GM12878 (cell line): Measurements from ENCODE around the gene DNAJC18. TPM values are rescaled to one million over a fixed set of nuclear protein-coding genes. Genes with fewer than 3 reads are reported as not detected.

ENCODE experiments used
- BCLAF1 ChIP-seq: fragments of 450-650 bp; IDR thresholded peaks from 2 replicates; pipeline ENCODE4 v1.6.1; 2017; ENCODE audit warnings: antibody characterized with exemption, mild to moderate bottlenecking, moderate library complexity
- CHD2 ChIP-seq: IDR thresholded peaks from 2 replicates; pipeline ENCODE4 v1.6.1; 2011; ENCODE audit warnings: low read depth, low read length, improper control_type of control experiment, borderline replicate concordance
- CTCF ChIP-seq, 3 experiments: IDR thresholded peaks in 2 of 3; conservative IDR thresholded peaks in 1 of 3; 2 replicates each; pipeline ENCODE4 v1.5.1; 2011; ENCODE audit warnings: low read depth in 3 of 3, low read length in 3 of 3, mild to moderate bottlenecking in 3 of 3, control low read depth in 2 of 3, moderate library complexity in 2 of 3, inconsistent platforms in 1 of 3, mixed read lengths in 1 of 3; ENCODE audit not compliant: control insufficient read depth in 2 of 3, insufficient read depth in 1 of 3; ENCODE audit errors: extremely low read depth in 1 of 3
- FOXK2 ChIP-seq: fragments of 450-650 bp; IDR thresholded peaks from 2 replicates; pipeline ENCODE4 v1.6.1; 2017; ENCODE audit warnings: mild to moderate bottlenecking, moderate library complexity
- MEF2A ChIP-seq: IDR thresholded peaks from 2 replicates; pipeline ENCODE4 v1.6.1; 2011; ENCODE audit warnings: low read depth, mild to moderate bottlenecking, low read length, moderate library complexity; ENCODE audit not compliant: insufficient read depth
- MEF2B ChIP-seq: fragments of 450-650 bp; IDR thresholded peaks from 2 replicates; pipeline ENCODE4 v1.6.1; 2018; ENCODE audit warnings: mild to moderate bottlenecking, moderate library complexity; ENCODE audit not compliant: partially characterized antibody, poor library complexity, severe bottlenecking
- NKRF ChIP-seq: fragments of 450-650 bp; conservative IDR thresholded peaks from 2 replicates; pipeline ENCODE4 v1.6.1; 2017; ENCODE audit warnings: mild to moderate bottlenecking, moderate library complexity
- NR2F1 ChIP-seq: fragments of 450-650 bp; conservative IDR thresholded peaks from 2 replicates; pipeline ENCODE4 v1.6.1; 2017; ENCODE audit warnings: mild to moderate bottlenecking
- POLR2AphosphoS2 ChIP-seq: IDR thresholded peaks from 2 replicates; pipeline ENCODE4 v1.6.1; 2011; ENCODE audit warnings: low read depth, mild to moderate bottlenecking, low read length, improper control_type of control experiment, moderate library complexity
- RB1 ChIP-seq: fragments of 450-650 bp; formaldehyde crosslinking; IDR thresholded peaks from 2 replicates; pipeline ENCODE4 v1.6.1; 2017; ENCODE audit warnings: mild to moderate bottlenecking, borderline replicate concordance
- RFX5 ChIP-seq: IDR thresholded peaks from 2 replicates; pipeline ENCODE4 v1.6.1; 2011; ENCODE audit warnings: low read depth, low read length, improper control_type of control experiment
- SMARCA5 ChIP-seq: fragments of 450-650 bp; IDR thresholded peaks from 2 replicates; pipeline ENCODE4 v1.6.1; 2017; ENCODE audit warnings: mild to moderate bottlenecking
- SREBF1 ChIP-seq: IDR thresholded peaks from 2 replicates; pipeline ENCODE4 v1.6.1; 2012; ENCODE audit warnings: mild to moderate bottlenecking, low read length
- STAT3 ChIP-seq: IDR thresholded peaks from 2 replicates; pipeline ENCODE4 v1.6.1; 2011; ENCODE audit warnings: low read depth, low read length, improper control_type of control experiment
- TAF1 ChIP-seq: IDR thresholded peaks from 2 replicates; pipeline ENCODE4 v1.6.1; 2011; ENCODE audit warnings: mild to moderate bottlenecking, low read depth, low read length, borderline replicate concordance
- TCF3 ChIP-seq: IDR thresholded peaks from 2 replicates; pipeline ENCODE4 v1.6.1; 2012; ENCODE audit warnings: low read depth, mild to moderate bottlenecking, low read length, borderline replicate concordance; ENCODE audit not compliant: insufficient read depth
- TCF7 ChIP-seq: IDR thresholded peaks from 2 replicates; pipeline ENCODE4 v1.6.1; 2014; ENCODE audit warnings: antibody characterized with exemption, borderline replicate concordance
- YY1 ChIP-seq: IDR thresholded peaks from 2 replicates; pipeline ENCODE4 v1.6.1; 2011; ENCODE audit warnings: low read depth, mild to moderate bottlenecking, low read length
- ZBTB4 ChIP-seq: fragments of 450-650 bp; formaldehyde crosslinking; IDR thresholded peaks from 2 replicates; pipeline ENCODE4 v1.4.0; 2022; ENCODE audit warnings: mild to moderate bottlenecking, moderate library complexity
- ZNF274 ChIP-seq: IDR thresholded peaks from one replicate; pipeline ENCODE4 v1.8.0; 2011; ENCODE audit not compliant: insufficient read length, insufficient read depth
- polyA plus RNA-seq, 11 experiments: library from polyadenylated mRNA; depleted of rRNA in 4 of 11; unstranded in 6 of 11; stranded (reverse) in 5 of 11; fragments of >200 nt; fragmentation: Nextera tagmentation in 4 of 11; fragmentation: Illumina TruSeq in 1 of 11; extraction: Ambion mirVana in 4 of 11; extraction: Trizol in 1 of 11; gene quantifications; 1 replicate in 1 of 11; 2 replicates in 10 of 11; pipeline versions ENCODE4 v1.2.1 to v1.2.3, GENCODE V29; 2011 to 2016; ENCODE audit warnings: inconsistent platforms in 2 of 11, missing spikeins in 2 of 11, low read depth in 1 of 11
- total RNA-seq, 4 experiments: library from RNA; depleted of rRNA in 3 of 4; stranded (reverse); fragments of >200 nt in 3 of 4; fragmentation: Illumina TruSeq in 1 of 4; extraction: Trizol in 1 of 4; gene quantifications; 2 replicates each; pipeline versions ENCODE4 v1.2.1 to v1.2.3, GENCODE V29; 2013 to 2021

The DNAJC18 gene
- total and polyA plus RNA-seq, 10 of the 15 experiments (the other 5 are each of a cell fraction or from before 2014, with no cell fraction given) = 6.4 to 26.7 (median 17.7) TPM

- TF ChIP-seq NKRF = peak; percentile 97
- 0 out of 2 replicates have a peak, but pooled peaks have one; percentile 41 for TF ChIP-seq POLR2AphosphoS2
- no peak for TF ChIP-seq MEF2A
- TF ChIP-seq ZNF274 = no peak
- peak; percentile 99 for TF ChIP-seq SMARCA5
- 0 out of 2 replicates have a peak, but pooled peaks have one; percentile 3 for TF ChIP-seq BCLAF1
- TF ChIP-seq CHD2 = no peak; the same call in 1 of the 2 replicates
- TF ChIP-seq SREBF1 = no peak
- TF ChIP-seq ZBTB4 (CRISPR knock-in tag) = no peak
- TF ChIP-seq RB1 = no peak; the same call in 1 of the 2 replicates
- no peak for TF ChIP-seq RFX5
- no peak for TF ChIP-seq MEF2B
- no peak for TF ChIP-seq FOXK2
- peak; percentile 89 to 98 (median 90) for TF ChIP-seq CTCF (IDR thresholded peaks at IDR 0.05 in 2 of 3, conservative IDR thresholded peaks at IDR 0.05 in 1 of 3; ENCODE audit: control insufficient read depth in 2 of 3, extremely low read depth in 1 of 3, insufficient read depth in 1 of 3, low read depth in 3 of 3, low read length in 3 of 3)
- no peak for TF ChIP-seq TAF1
- TF ChIP-seq YY1 = peak; percentile 77
- no peak for TF ChIP-seq STAT3
- peak; percentile 27; the same call in 1 of the 2 replicates for TF ChIP-seq TCF3
- TF ChIP-seq NR2F1 = peak; percentile 64; the same call in 1 of the 2 replicates
- no peak for TF ChIP-seq TCF7
These were observed 46.4 kb downstream of the DNAJC18 start (continued) for GRCh38 chr5:139392678-139393496.
